ENCODE data around the gene MRPL52.

MRPL52 gene

DNA sequence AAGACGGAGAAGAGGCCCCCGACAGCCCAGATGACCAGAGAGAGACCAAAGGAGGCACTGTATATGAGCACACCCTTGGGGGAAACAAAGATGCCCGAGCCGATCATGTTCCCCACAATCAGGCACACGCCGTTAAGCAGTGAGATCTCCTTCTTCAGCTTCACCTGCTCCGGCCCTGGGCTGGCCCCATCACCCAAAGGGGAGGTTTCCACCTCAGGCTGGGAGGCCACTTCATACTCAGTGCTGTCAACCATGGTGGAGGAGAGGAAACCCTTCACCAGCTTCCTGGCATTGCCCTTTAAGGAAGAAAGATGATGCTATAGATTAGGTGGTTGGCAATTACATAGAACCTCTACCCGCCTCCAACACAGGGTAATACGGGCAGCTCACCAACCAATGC, 16.5 kb upstream of the MRPL52 start:
- TF ChIP-seq, protein P1, sequence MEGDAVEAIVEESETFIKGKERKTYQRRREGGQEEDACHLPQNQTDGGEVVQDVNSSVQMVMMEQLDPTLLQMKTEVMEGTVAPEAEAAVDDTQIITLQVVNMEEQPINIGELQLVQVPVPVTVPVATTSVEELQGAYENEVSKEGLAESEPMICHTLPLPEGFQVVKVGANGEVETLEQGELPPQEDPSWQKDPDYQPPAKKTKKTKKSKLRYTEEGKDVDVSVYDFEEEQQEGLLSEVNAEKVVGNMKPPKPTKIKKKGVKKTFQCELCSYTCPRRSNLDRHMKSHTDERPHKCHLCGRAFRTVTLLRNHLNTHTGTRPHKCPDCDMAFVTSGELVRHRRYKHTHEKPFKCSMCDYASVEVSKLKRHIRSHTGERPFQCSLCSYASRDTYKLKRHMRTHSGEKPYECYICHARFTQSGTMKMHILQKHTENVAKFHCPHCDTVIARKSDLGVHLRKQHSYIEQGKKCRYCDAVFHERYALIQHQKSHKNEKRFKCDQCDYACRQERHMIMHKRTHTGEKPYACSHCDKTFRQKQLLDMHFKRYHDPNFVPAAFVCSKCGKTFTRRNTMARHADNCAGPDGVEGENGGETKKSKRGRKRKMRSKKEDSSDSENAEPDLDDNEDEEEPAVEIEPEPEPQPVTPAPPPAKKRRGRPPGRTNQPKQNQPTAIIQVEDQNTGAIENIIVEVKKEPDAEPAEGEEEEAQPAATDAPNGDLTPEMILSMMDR (IDR thresholded peaks at IDR 0.05): no peak
- Histone ChIP-seq H3K27me3 (ENCODE audit: control insufficient read depth, insufficient read depth, low read length) (no peaks in the 10 kb centered on the region), H3K4me3 (ENCODE audit: low read depth, low read length) (peak overlapping the region; percentile 38), H3K4me2 (ENCODE audit: low read length) (peak overlapping the region; percentile 51), H2AFZ (peak overlapping the region; percentile 40), H3K27ac (peak overlapping the region; percentile 63), H3K9ac (no peak overlapping the region), H3K4me1 (peaks cover 28% of the 10 kb centered on the region), H3K36me3 (ENCODE audit: control insufficient read depth, insufficient read depth, low read length) (no peaks in the 10 kb centered on the region), H3K9me3 (ENCODE audit: control insufficient read depth, low read length) (no peaks in the 10 kb centered on the region), H3K79me2 (no peaks in the 10 kb centered on the region)

DNA sequence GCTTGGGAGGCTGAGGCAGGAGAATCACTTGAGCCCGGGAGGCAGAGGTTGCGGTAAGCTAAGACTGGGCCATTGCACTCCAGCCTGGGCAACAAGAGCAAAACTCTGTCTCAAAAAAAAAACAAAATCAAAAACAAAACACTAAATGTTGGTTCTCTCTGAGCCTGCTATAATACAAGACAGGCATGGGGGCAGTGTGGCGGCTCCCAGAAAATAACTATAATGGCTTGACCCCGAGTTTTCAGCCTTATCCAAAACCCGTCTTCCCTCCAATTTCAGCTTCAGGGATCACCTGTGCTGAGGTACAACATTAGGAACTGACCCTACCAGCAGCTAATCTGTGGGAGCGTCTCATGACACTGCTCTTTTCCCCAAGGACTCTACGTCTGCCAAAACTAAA, 15.3 kb upstream of the MRPL52 start:
- H3K79me2 ChIP-seq: no peaks in the 10 kb centered on the region
- no peaks in the 10 kb centered on the region for H3K36me3 ChIP-seq (ENCODE audit: control insufficient read depth, insufficient read depth, low read length)
- peak overlapping the region; percentile 88 for H3K27ac ChIP-seq
- no peaks in the 10 kb centered on the region for H3K9me3 ChIP-seq (ENCODE audit: control insufficient read depth, low read length)
- no peaks in the 10 kb centered on the region for H3K27me3 ChIP-seq (ENCODE audit: control insufficient read depth, insufficient read depth, low read length)
- TF ChIP-seq, protein P1 (IDR thresholded peaks at IDR 0.05): no peak
- H2AFZ ChIP-seq: peak overlapping the region; percentile 84
- H3K4me1 ChIP-seq: peaks cover 21% of the 10 kb centered on the region
- H3K9ac ChIP-seq: no peak overlapping the region
- H3K4me2 ChIP-seq (ENCODE audit: low read length): peak overlapping the region; percentile 85
- H3K4me3 ChIP-seq (ENCODE audit: low read depth, low read length): peak overlapping the region; percentile 62

DNA sequence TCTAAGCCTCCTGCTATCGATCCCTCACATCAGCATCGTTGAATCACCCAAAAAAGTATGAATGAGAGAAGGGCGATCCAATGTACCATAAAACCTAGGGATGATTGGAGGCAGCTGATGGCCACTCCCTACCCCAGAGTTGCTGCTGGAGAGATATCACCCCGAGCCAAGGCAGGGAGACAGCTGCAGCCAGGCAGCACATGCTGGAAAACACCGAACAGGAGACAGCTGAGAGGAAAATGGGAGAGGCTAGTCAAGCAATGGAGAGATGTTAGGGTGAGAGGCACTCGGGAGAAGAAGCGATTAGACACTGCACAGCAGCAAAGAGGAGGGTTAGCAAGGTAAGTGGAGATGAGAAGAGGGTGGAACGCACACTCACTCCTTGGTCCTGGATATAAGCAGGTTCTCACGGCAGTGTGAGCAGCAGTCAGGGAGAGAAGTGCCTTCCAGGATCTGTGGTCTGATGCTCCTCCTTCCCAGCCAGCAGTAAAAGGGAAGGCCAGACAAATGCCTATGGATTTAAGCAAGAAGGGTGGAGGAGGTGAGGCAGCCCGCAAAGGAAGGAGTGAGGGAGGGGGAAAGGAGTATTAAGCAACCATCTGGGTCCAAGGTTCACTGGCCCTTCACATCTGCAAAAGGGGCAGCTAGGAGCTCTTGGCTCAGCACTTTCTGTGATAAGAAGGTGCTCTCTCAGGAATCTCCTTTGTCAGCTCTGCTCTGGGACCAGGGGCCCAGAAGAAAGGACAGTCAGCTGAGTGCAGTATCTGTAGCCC, 14.6 kb upstream of the MRPL52 start, which contains the start of gene SLC7A7:
SLC7A7 (minus strand) TSS at position 495 of the 773 bp plus-strand sequence. CDS start 2,037 bp downstream, outside the sequence.
- Histone ChIP-seq H3K4me3 (ENCODE audit: low read depth, low read length) (peak within 1 kb of the TSS; percentile 62), H3K4me1 (peaks cover 28% of the 10 kb centered on the region), H3K27ac (peak within 1 kb of the TSS; percentile 88)

DNA sequence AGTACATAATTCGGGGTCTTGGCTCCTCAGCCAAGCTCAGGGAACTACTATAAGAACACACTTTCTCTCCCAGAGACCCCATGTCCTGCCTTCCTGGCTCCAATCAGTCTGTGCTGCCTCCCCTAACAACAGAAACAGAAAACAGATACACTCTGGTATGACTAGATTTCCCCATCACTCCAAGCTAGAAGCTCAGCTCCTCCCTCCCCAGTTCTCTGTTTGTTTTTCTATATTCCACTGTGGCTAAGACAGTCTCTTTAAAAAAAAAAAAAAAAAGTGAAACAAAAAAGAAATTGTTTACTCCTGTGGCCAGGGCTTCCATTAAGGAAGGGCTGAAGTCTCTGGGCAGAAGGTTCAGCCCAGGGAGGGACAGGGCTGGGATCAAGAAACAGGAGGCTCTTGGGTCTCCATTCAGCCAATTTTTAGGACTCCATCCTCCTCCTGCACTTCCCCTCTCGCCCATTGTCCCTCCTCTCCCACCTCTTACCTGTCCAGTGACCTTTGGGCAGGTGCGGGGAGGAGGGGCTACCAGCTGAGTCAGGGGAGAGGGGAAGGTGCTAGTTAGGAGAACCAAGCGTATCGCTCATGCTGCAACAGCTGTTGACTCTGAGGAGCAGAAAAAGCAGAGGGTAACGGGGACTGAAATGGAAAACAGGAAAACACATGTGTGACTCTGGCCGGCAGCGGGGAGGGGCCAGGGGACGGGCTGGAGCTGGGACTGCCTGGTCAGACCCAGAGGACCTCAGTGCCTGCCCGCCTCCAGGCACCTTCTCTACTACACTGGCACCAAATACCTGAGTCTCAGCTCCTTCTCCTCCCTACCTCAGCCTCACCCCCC, 10.3 kb upstream of the MRPL52 start:
- TF ChIP-seq, protein P1 (IDR thresholded peaks at IDR 0.05): no peak
- peaks cover 31% of the 10 kb centered on the region for H3K4me1 ChIP-seq

More for the DNA sequence above, 14.6 kb upstream of the MRPL52 start, which contains the start of gene SLC7A7:
- H3K9ac ChIP-seq: no peak within 1 kb of the TSS
- H3K79me2 ChIP-seq: no peaks in the 10 kb centered on the region
- TF ChIP-seq, protein P1 (IDR thresholded peaks at IDR 0.05): no peak
- H3K9me3 ChIP-seq (ENCODE audit: control insufficient read depth, low read length): no peaks in the 10 kb centered on the region
- H2AFZ ChIP-seq: peak within 1 kb of the TSS; percentile 84
- no peaks in the 10 kb centered on the region for H3K27me3 ChIP-seq (ENCODE audit: control insufficient read depth, insufficient read depth, low read length)
- H3K36me3 ChIP-seq (ENCODE audit: control insufficient read depth, insufficient read depth, low read length): no peaks in the 10 kb centered on the region
- peak within 1 kb of the TSS; percentile 85 for H3K4me2 ChIP-seq (ENCODE audit: low read length)

More for the DNA sequence above, 10.3 kb upstream of the MRPL52 start:
- Histone ChIP-seq H3K27me3 (ENCODE audit: control insufficient read depth, insufficient read depth, low read length) (no peaks in the 10 kb centered on the region), H3K9ac (no peak overlapping the region), H3K4me3 (ENCODE audit: low read depth, low read length) (peak overlapping the region; percentile 25), H3K27ac (peak overlapping the region; percentile 49), H2AFZ (peak overlapping the region; percentile 83), H3K9me3 (ENCODE audit: control insufficient read depth, low read length) (no peaks in the 10 kb centered on the region), H3K79me2 (no peaks in the 10 kb centered on the region), H3K4me2 (ENCODE audit: low read length) (no peak overlapping the region), H3K36me3 (ENCODE audit: control insufficient read depth, insufficient read depth, low read length) (no peaks in the 10 kb centered on the region)

Measured in parathyroid adenoma (tissue), 2 donors.